GM12875 (cell line): ENCODE data around the gene PREPL.

ENCODE experiments used
- H3K4me3 ChIP-seq: one replicate; pipeline ENCODE4 v1.5.1; 2011; ENCODE audit warnings: low read depth, low read length, control low read depth
- CTCF ChIP-seq: IDR thresholded peaks from 2 replicates; pipeline ENCODE4 v1.5.1; 2011; ENCODE audit warnings: low read depth, mild to moderate bottlenecking, control low read depth, inconsistent platforms, low read length, moderate library complexity, borderline replicate concordance; ENCODE audit not compliant: insufficient read depth

PREPL gene

DNA sequence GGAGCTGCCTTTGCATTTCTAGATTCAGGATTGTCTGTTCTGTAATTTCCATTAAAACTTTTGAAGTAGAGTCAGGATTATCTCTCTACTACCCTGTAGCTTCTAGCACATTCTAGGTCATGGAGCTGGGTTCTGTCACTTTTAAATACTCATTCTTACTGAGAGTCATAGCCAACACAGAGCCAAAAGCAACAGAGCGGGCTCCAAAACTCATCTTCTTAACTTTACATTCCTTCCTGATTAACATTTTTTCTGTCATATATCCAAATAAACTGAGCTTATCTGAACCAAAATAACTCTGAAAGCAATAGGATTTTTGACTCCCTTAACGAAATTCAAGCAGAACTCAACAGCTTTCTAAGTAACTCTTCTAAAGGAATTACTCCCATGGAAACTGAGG lies 12.9 kb downstream of the PREPL start:
- no peak overlapping the region for H3K4me3 ChIP-seq
- no peak for TF ChIP-seq CTCF

GRCh38 chr2:44347526-44347925 lies 13.8 kb downstream of the PREPL start:
- no peak overlapping the region for H3K4me3 ChIP-seq
- TF ChIP-seq CTCF, result no peak

DNA sequence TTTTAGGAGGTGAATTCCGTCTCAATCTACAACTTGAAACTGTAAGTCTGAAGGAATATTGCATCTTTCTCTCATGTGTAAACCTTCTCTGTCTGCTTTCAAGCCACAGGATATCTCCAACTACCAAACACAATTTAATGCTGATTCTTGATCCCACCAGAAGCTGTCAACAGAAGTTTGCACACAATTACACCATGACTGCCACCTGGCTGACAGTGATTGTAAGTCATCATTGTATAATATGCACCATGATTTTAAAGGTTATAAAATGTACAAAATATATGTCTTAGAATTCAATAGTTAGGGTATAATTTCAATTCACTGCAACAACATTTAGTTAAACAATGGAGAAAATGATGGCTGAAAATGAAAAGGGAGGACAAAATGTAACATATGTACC lies 18.4 kb downstream of the PREPL start:
- 0 out of 2 replicates have a peak, but pooled peaks have one; percentile 11 for TF ChIP-seq CTCF
- H3K4me3 ChIP-seq, result no peak overlapping the region

- TF ChIP-seq CTCF, result no peak
- no peak overlapping the region for H3K4me3 ChIP-seq
These were observed 25.3 kb downstream of the PREPL start for GRCh38 chr2:44335806-44336538.

- no peak overlapping the region for H3K4me3 ChIP-seq
- TF ChIP-seq CTCF, result no peak
These were observed 27.3 kb downstream of the PREPL start for GRCh38 chr2:44333994-44334393.

DNA sequence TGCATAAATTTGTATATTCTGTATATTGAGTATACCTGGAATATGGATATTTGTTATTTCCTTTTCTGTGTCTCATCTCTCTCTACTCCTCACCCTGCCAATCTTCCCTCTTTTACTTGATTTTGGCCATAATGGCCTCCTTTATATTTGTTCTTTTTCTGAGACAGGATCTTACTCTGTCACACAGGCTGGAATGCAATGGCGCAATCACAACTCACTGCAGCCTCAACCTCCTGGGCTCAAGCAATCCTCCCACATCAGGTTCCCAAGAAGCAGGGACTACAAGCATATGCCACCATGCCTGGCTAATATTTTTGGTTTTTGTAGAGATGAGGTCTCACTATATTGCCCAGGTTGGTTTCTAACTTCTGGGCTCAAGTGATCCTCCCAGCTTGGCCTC lies 30.5 kb downstream of the PREPL start:
- TF ChIP-seq CTCF, result no peak
- no peak overlapping the region for H3K4me3 ChIP-seq

- H3K4me3 ChIP-seq, result no peak overlapping the region
- no peak for TF ChIP-seq CTCF
These were observed 32.0 kb downstream of the PREPL start for GRCh38 chr2:44329343-44329742.
